H9 (cell line): ENCODE data around the gene MBLAC2. TPM values are rescaled to one million over a fixed set of nuclear protein-coding genes. Genes with fewer than 3 reads are reported as not detected.

Experiments used
- DNase-seq: peaks from one replicate; pipeline ENCODE4 v3.0.0-alpha.2; 2017
- H2AFZ ChIP-seq: one replicate; pipeline ENCODE4 v1.6.1; 2013; ENCODE audit warnings: mild to moderate bottlenecking, low read length, control low read depth, moderate library complexity
- H2AK5ac ChIP-seq: 2 replicates; pipeline ENCODE4 v1.6.1; 2013; ENCODE audit warnings: low read length, control low read depth, mixed read lengths; ENCODE audit not compliant: insufficient read length
- H2BK120ac ChIP-seq: one replicate; pipeline ENCODE4 v1.6.1; 2013; ENCODE audit warnings: low read depth, mild to moderate bottlenecking, low read length, control low read depth, inconsistent platforms; ENCODE audit not compliant: poor library complexity, severe bottlenecking
- H2BK12ac ChIP-seq: 2 replicates; pipeline ENCODE4 v1.6.1; 2013; ENCODE audit warnings: low read length, control low read depth, mixed read lengths, low read depth; ENCODE audit not compliant: insufficient read length
- H2BK15ac ChIP-seq: 2 replicates; pipeline ENCODE4 v1.6.1; 2013; ENCODE audit warnings: low read depth, low read length, control low read depth
- H2BK20ac ChIP-seq: one replicate; pipeline ENCODE4 v1.6.1; 2013; ENCODE audit warnings: low read depth, mild to moderate bottlenecking, low read length, control low read depth, inconsistent platforms; ENCODE audit not compliant: poor library complexity, severe bottlenecking
- H2BK5ac ChIP-seq: 2 replicates; pipeline ENCODE4 v1.6.1; 2013; ENCODE audit warnings: low read length, control low read depth, mixed read lengths; ENCODE audit not compliant: insufficient read length
- H3K14ac ChIP-seq: 2 replicates; pipeline ENCODE4 v1.6.1; 2013; ENCODE audit warnings: low read length, control low read depth; ENCODE audit not compliant: insufficient read depth
- H3K18ac ChIP-seq: 2 replicates; pipeline ENCODE4 v1.6.1; 2013; ENCODE audit warnings: low read depth, mild to moderate bottlenecking, mixed read lengths, low read length, control low read depth; ENCODE audit not compliant: insufficient read length
- H3K23ac ChIP-seq: 2 replicates; pipeline ENCODE4 v1.6.1; 2013; ENCODE audit warnings: low read length, control low read depth, mixed read lengths, low read depth; ENCODE audit not compliant: insufficient read length
- H3K23me2 ChIP-seq: 2 replicates; pipeline ENCODE4 v1.6.1; 2013; ENCODE audit warnings: low read depth, mild to moderate bottlenecking, mixed read lengths, low read length, control low read depth; ENCODE audit not compliant: insufficient read length, poor library complexity, severe bottlenecking
- H3K27ac ChIP-seq: 2 replicates; pipeline ENCODE4 v1.5.1; 2013; ENCODE audit warnings: low read length, control low read depth, mixed read lengths, low read depth; ENCODE audit not compliant: insufficient read length
- H3K27me3 ChIP-seq: 2 replicates; pipeline ENCODE4 v1.6.1; 2013; ENCODE audit warnings: low read length, control low read depth, inconsistent platforms; ENCODE audit not compliant: insufficient read depth
- H3K4ac ChIP-seq: 2 replicates; pipeline ENCODE4 v1.6.1; 2013; ENCODE audit warnings: low read depth, mild to moderate bottlenecking, control low read depth, inconsistent platforms, low read length, moderate library complexity
- H3K4me1 ChIP-seq: 2 replicates; pipeline ENCODE4 v1.6.1; 2013; ENCODE audit warnings: low read length, control low read depth, inconsistent platforms; ENCODE audit not compliant: insufficient read depth
- H3K4me2 ChIP-seq: 2 replicates; pipeline ENCODE4 v1.6.1; 2013; ENCODE audit warnings: low read length, control low read depth, mixed read lengths; ENCODE audit not compliant: insufficient read length, insufficient read depth
- H3K56ac ChIP-seq: 2 replicates; pipeline ENCODE4 v1.6.1; 2013; ENCODE audit warnings: low read depth, mild to moderate bottlenecking, mixed read lengths, low read length, control low read depth; ENCODE audit not compliant: insufficient read length
- H3K79me1 ChIP-seq: 2 replicates; pipeline ENCODE4 v1.6.1; 2013; ENCODE audit warnings: low read depth, mild to moderate bottlenecking, moderate library complexity, low read length, control low read depth, inconsistent platforms; ENCODE audit not compliant: insufficient read depth, poor library complexity, severe bottlenecking
- H3K79me2 ChIP-seq: 2 replicates; pipeline ENCODE4 v1.6.1; 2013; ENCODE audit warnings: low read length, control low read depth, inconsistent platforms; ENCODE audit not compliant: insufficient read depth
- H3K9ac ChIP-seq: 2 replicates; pipeline ENCODE4 v1.6.1; 2013; ENCODE audit warnings: low read length, control low read depth, mixed read lengths; ENCODE audit not compliant: insufficient read length; ENCODE audit errors: extremely low read depth
- H3K9me3 ChIP-seq: one replicate; pipeline ENCODE4 v1.6.1; 2013; ENCODE audit warnings: low read depth, low read length, inconsistent platforms; ENCODE audit not compliant: control insufficient read depth
- H3T11ph ChIP-seq: one replicate; pipeline ENCODE4 v1.6.1; 2013; ENCODE audit warnings: mild to moderate bottlenecking, low read length, control low read depth, inconsistent platforms
- H4K20me1 ChIP-seq: one replicate; pipeline ENCODE4 v1.6.1; 2013; ENCODE audit not compliant: control insufficient read depth, insufficient read length, insufficient read depth
- H4K5ac ChIP-seq: 2 replicates; pipeline ENCODE4 v1.6.1; 2013; ENCODE audit warnings: low read depth, mild to moderate bottlenecking, mixed read lengths, low read length, control low read depth; ENCODE audit not compliant: insufficient read length
- H4K8ac ChIP-seq: replicated peaks from 2 replicates; pipeline ENCODE4 v1.6.1; 2013; ENCODE audit warnings: low read length, control low read depth, mixed read lengths, low read depth; ENCODE audit not compliant: insufficient read length
- H4K91ac ChIP-seq: 2 replicates; pipeline ENCODE4 v1.6.1; 2013; ENCODE audit warnings: low read depth, mild to moderate bottlenecking, moderate library complexity, mixed read lengths, low read length, control low read depth; ENCODE audit not compliant: insufficient read length
- H3K27ac Mint-ChIP-seq, 3 experiments: 2 replicates in 2 of 3; 3 replicates in 1 of 3; pipeline ENCODE4 v1.8.0; 2020 to 2021; ENCODE audit warnings: mixed read lengths in 3 of 3, mild to moderate bottlenecking in 1 of 3, moderate library complexity in 1 of 3
- H3K27me3 Mint-ChIP-seq: 2 replicates; pipeline ENCODE4 v1.8.0; 2021; ENCODE audit warnings: low read depth, mild to moderate bottlenecking, moderate library complexity, mixed read lengths
- H3K36me3 Mint-ChIP-seq, 3 experiments: 2 replicates in 2 of 3; 3 replicates in 1 of 3; pipeline ENCODE4 v1.8.0; 2020 to 2021; ENCODE audit warnings: low read depth in 3 of 3, mixed read lengths in 3 of 3; ENCODE audit not compliant: insufficient read depth in 1 of 3
- H3K4me1 Mint-ChIP-seq, 2 experiments: 2 replicates each; pipeline ENCODE4 v1.8.0; 2020; ENCODE audit warnings: mixed read lengths in 2 of 2
- H3K4me3 Mint-ChIP-seq, 2 experiments: 2 replicates in 1 of 2; 3 replicates in 1 of 2; pipeline ENCODE4 v1.8.0; 2020 to 2021; ENCODE audit warnings: mild to moderate bottlenecking in 2 of 2, mixed read lengths in 2 of 2, moderate library complexity in 1 of 2
- H3K9me3 Mint-ChIP-seq, 2 experiments: 2 replicates in 1 of 2; 3 replicates in 1 of 2; pipeline ENCODE4 v1.8.0; 2020; ENCODE audit warnings: mild to moderate bottlenecking in 2 of 2, mixed read lengths in 2 of 2, moderate library complexity in 1 of 2
- total RNA-seq: library from RNA; stranded (reverse); gene quantifications from 2 replicates; pipeline ENCODE4 v1.2.1, GENCODE V29; 2021
- TF ChIP-seq, protein P1 (sequence below): fragments of 200-600 bp; sonication (generic); conservative IDR thresholded peaks from 3 replicates; pipeline ENCODE4 v1.8.0; 2021; ENCODE audit warnings: antibody characterized with exemption, mild to moderate bottlenecking

MBLAC2 gene
- total RNA-seq, 1 experiment from 2014 or later = 4.9 TPM

DNA sequence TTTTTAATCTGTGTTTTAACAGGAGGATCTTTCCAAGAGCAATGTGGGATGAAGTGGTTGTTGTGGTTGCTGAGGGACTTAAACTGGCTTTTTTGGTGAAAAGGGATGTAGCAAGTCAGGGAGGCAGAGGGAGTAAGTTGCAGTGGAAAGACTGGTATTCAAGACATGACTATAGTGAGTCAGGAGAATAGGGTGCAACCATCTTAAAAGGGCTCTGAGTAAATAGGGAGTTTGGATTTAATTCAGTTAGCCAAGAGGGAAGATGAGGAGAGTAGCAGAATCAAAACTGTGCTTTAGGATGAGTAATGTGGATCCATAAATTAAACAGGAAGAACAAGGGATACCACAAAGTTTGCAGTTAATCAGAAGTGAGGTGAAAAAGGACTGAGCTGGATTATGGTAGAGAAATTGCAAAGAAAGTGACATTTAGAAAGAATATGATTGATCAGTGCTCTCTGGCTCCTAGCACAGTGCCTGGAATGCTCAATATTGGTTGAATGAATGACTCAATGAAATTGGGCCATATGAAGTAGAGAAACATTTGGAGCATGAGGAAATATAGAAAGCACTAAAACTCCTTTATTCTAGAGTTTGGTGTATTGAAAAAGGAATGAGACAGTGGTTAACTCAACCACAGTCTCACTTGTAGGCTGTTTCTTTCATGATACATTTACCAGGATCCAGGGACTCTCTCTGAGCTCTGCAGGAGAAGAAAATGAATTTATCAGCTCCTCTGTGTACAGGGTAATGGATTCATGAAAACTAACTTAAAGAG is 5.2 kb upstream of the MBLAC2 start:
- Histone ChIP-seq H3K4ac (no peak overlapping the region), H2AK5ac (no peak overlapping the region), H2AFZ (no peak overlapping the region), H2BK12ac (no peak overlapping the region), H3K79me2 (peaks cover 31% of the 10 kb centered on the region; the same call in 1 of the 2 replicates), H2BK120ac (no peak overlapping the region), H4K20me1 (no peaks in the 10 kb centered on the region), H3K4me1 (peaks cover 16% of the 10 kb centered on the region), H3K27me3 (no peaks in the 10 kb centered on the region), H3K9ac (no peak overlapping the region), H3K79me1 (no peaks in the 10 kb centered on the region), H4K91ac (no peak overlapping the region), H3K9me3 (no peaks in the 10 kb centered on the region), H3K14ac (no peak overlapping the region), H2BK20ac (no peak overlapping the region), H3K23ac (no peak overlapping the region), H3K23me2 (no peaks in the 10 kb centered on the region), H4K5ac (no peak overlapping the region), H3K27ac (peak overlapping the region; percentile 7), H3K18ac (no peak overlapping the region), H3K4me2 (no peak overlapping the region), H2BK15ac (no peak overlapping the region), H3T11ph (no peak overlapping the region), H2BK5ac (no peak overlapping the region), H3K56ac (no peak overlapping the region), H4K8ac (no peak overlapping the region)
- peak overlapping the region in 1 of 2 experiments; percentile 71; a peak in 3 of 5 replicates for H3K4me3 Mint-ChIP-seq
- peaks cover 54 to 55% of the 10 kb centered on the region in 2 experiments for H3K4me1 Mint-ChIP-seq
- no peaks in the 10 kb centered on the region for H3K27me3 Mint-ChIP-seq
- peaks cover 11 to 40% (median 37%) of the 10 kb centered on the region in 3 experiments for H3K36me3 Mint-ChIP-seq
- TF ChIP-seq, protein P1, sequence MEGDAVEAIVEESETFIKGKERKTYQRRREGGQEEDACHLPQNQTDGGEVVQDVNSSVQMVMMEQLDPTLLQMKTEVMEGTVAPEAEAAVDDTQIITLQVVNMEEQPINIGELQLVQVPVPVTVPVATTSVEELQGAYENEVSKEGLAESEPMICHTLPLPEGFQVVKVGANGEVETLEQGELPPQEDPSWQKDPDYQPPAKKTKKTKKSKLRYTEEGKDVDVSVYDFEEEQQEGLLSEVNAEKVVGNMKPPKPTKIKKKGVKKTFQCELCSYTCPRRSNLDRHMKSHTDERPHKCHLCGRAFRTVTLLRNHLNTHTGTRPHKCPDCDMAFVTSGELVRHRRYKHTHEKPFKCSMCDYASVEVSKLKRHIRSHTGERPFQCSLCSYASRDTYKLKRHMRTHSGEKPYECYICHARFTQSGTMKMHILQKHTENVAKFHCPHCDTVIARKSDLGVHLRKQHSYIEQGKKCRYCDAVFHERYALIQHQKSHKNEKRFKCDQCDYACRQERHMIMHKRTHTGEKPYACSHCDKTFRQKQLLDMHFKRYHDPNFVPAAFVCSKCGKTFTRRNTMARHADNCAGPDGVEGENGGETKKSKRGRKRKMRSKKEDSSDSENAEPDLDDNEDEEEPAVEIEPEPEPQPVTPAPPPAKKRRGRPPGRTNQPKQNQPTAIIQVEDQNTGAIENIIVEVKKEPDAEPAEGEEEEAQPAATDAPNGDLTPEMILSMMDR = no peak
- DNase-seq = no peak
- H3K27ac Mint-ChIP-seq = peak overlapping the region; percentile 1 to 39 (median 35); a peak in 6 of 7 replicates
- H3K9me3 Mint-ChIP-seq = no peaks in the 10 kb centered on the region
